CD4-positive, alpha-beta T cell (primary cell): Measurements from ENCODE around the gene TRDMT1. TPM values are rescaled to one million over a fixed set of nuclear protein-coding genes. Genes with fewer than 3 reads are reported as not detected.

Experiments used
- ATAC-seq: fragments of 200-7000 bp; cut with Tn5 transposase; one replicate; pipeline ENCODE4 v1.10.0; 2022; ENCODE audit warnings: mild to moderate bottlenecking; ENCODE audit not compliant: poor library complexity
- CTCF ChIA-PET: fragments of 350-600 bp; sonication (Branson Sonifier 250); formaldehyde crosslinking; loops from one replicate; lab custom pipeline; 2021; ENCODE audit warnings: antibody characterized with exemption, inconsistent platforms; lab: Charles Lee
- POLR2A ChIA-PET: fragments of 350-600 bp; sonication (Branson Sonifier 250); formaldehyde crosslinking; loops from one replicate; lab custom pipeline; 2021; ENCODE audit warnings: antibody characterized with exemption, inconsistent platforms; lab: Charles Lee
- DNase-seq, 14 experiments: peaks; one replicate each; pipeline ENCODE4 v3.0.0-alpha.2; 2013 to 2020; ENCODE audit warnings: mixed read lengths in 2 of 14
- H3K27ac ChIP-seq, 2 donors: one replicate each; pipeline versions ENCODE4 v1.5.1 to v1.7.0; 2013; ENCODE audit warnings: low read length in 2 of 2, low read depth in 1 of 2, mild to moderate bottlenecking in 1 of 2
- H3K27me3 ChIP-seq, 2 experiments: 1 replicate in 1 of 2; 2 replicates in 1 of 2; pipeline versions ENCODE4 v1.6.1 to v1.7.0; 2013; ENCODE audit warnings: low read length in 2 of 2, control low read depth in 1 of 2, mild to moderate bottlenecking in 1 of 2, moderate library complexity in 1 of 2; ENCODE audit not compliant: insufficient read depth in 2 of 2, control insufficient read depth in 1 of 2
- H3K36me3 ChIP-seq: one replicate; pipeline ENCODE4 v1.6.1; 2013; ENCODE audit warnings: low read length, control low read depth; ENCODE audit not compliant: insufficient read depth
- H3K4me1 ChIP-seq: one replicate; pipeline ENCODE4 v1.6.1; 2013; ENCODE audit warnings: low read length, control low read depth; ENCODE audit not compliant: insufficient read depth
- H3K4me3 ChIP-seq: one replicate; pipeline ENCODE4 v1.5.1; 2013; ENCODE audit warnings: mild to moderate bottlenecking, low read length, moderate library complexity
- H3K9me3 ChIP-seq, 2 experiments: 1 replicate in 1 of 2; 2 replicates in 1 of 2; pipeline versions ENCODE4 v1.6.1 to v1.7.0; 2013; ENCODE audit warnings: low read length in 2 of 2, mild to moderate bottlenecking in 2 of 2, control low read depth in 1 of 2, moderate library complexity in 1 of 2; ENCODE audit not compliant: control insufficient read depth in 1 of 2, insufficient read depth in 1 of 2
- H3K27ac Mint-ChIP-seq: one replicate; pipeline ENCODE4 v1.8.0; 2020; ENCODE audit warnings: mixed read lengths
- H3K27me3 Mint-ChIP-seq: one replicate; pipeline ENCODE4 v1.8.0; 2021; ENCODE audit warnings: mixed read lengths
- H3K36me3 Mint-ChIP-seq: one replicate; pipeline ENCODE4 v1.8.0; 2021; ENCODE audit warnings: low read depth, mixed read lengths
- H3K4me1 Mint-ChIP-seq: one replicate; pipeline ENCODE4 v1.8.0; 2021; ENCODE audit warnings: low read depth, mixed read lengths
- H3K4me3 Mint-ChIP-seq: one replicate; pipeline ENCODE4 v1.8.0; 2020; ENCODE audit warnings: mild to moderate bottlenecking, mixed read lengths
- H3K9me3 Mint-ChIP-seq: one replicate; pipeline ENCODE4 v1.8.0; 2020; ENCODE audit warnings: mixed read lengths
- intact Hi-C, 2 experiments: fragments of 100-400 bp; cut with DNase I in 1 of 2; cut with micrococcal nuclease in 1 of 2; formaldehyde crosslinking; loops; one replicate each; pipeline versions ENCODE4 v1.15.1 to v1.9.0; 2023 to 2025; cut with DNase I, micrococcal nuclease
- total RNA-seq, 174 experiments: library from RNA in 2 of 174; stranded (reverse) in 2 of 174; gene quantifications; one replicate each; pipeline ENCODE4 v1.2.3 and lab custom pipeline; 2021 to 2026
- TF ChIP-seq, protein P1 (sequence below): fragments of 200-600 bp; IDR thresholded peaks from one replicate; pipeline ENCODE4 v1.8.0; 2022; ENCODE audit warnings: antibody characterized with exemption, mild to moderate bottlenecking

The TRDMT1 gene
- total RNA-seq, 2 experiments from 2014 or later: 20.3 to 21.3 TPM

DNA sequence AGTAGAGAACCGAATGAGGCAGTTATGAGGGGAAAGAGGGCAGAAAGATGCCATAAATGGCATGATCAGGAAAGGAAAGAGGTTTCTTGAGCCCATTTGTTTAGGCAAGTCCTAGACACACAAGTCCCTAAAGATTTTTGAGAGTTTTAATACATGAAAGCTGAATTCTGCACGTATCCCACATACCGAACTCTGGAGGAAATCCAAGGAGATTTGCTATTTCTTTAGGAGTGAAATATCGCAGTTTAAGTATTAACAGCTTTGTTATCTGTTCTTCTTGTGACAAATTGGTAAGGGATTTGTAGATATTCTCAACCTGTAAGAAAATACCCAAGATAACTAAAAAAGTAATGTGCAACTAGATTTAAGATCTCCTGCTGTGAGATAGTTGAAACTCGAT is 48.2 kb downstream of the TRDMT1 start:
- H3K4me1 Mint-ChIP-seq: no peaks in the 10 kb centered on the region
- peaks cover 45% of the 10 kb centered on the region for H3K36me3 Mint-ChIP-seq
- no peaks in the 10 kb centered on the region for H3K9me3 Mint-ChIP-seq
- intact Hi-C loops: loop anchor here in 1 of 2 experiments (10.0 kb wide), 1 partner anchor 709 kb away; no protein-coding TSS in a partner anchor
- Histone ChIP-seq H3K27ac (no peak overlapping the region), H3K4me1 (no peaks in the 10 kb centered on the region), H3K36me3 (peaks cover 3% of the 10 kb centered on the region), H3K4me3 (no peak overlapping the region), H3K27me3 (no peaks in the 10 kb centered on the region), H3K9me3 (no peaks in the 10 kb centered on the region)
- POLR2A ChIA-PET: no interaction called here
- DNase-seq (no peak), ATAC-seq (no peak)
- no peak overlapping the region for H3K4me3 Mint-ChIP-seq
- TF ChIP-seq, protein P1, sequence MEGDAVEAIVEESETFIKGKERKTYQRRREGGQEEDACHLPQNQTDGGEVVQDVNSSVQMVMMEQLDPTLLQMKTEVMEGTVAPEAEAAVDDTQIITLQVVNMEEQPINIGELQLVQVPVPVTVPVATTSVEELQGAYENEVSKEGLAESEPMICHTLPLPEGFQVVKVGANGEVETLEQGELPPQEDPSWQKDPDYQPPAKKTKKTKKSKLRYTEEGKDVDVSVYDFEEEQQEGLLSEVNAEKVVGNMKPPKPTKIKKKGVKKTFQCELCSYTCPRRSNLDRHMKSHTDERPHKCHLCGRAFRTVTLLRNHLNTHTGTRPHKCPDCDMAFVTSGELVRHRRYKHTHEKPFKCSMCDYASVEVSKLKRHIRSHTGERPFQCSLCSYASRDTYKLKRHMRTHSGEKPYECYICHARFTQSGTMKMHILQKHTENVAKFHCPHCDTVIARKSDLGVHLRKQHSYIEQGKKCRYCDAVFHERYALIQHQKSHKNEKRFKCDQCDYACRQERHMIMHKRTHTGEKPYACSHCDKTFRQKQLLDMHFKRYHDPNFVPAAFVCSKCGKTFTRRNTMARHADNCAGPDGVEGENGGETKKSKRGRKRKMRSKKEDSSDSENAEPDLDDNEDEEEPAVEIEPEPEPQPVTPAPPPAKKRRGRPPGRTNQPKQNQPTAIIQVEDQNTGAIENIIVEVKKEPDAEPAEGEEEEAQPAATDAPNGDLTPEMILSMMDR: no peak
- H3K27ac Mint-ChIP-seq: no peak overlapping the region
- H3K27me3 Mint-ChIP-seq: no peaks in the 10 kb centered on the region
- CTCF ChIA-PET: no interaction called here

DNA sequence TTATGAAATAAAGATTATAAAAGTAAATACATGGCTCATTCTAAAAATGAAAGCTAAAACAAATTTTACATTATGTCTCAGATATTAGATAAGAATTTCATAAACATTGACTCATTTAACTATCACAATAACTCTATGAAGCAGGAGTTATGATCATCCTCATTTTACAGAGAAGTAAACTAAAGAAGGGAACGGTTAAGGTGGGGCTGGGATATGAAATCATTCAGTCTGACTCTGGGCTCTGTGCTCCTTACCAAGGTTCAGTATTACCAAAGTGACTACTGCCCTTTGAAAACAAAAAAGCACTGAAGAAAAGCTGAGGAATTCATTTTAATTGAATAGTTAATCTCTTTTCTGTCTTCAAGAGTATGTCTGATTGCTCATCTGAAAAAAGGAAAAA is 49.8 kb downstream of the TRDMT1 start:
- Mint-ChIP-seq H3K27me3 (no peaks in the 10 kb centered on the region), H3K4me1 (no peaks in the 10 kb centered on the region), H3K9me3 (no peaks in the 10 kb centered on the region), H3K36me3 (peaks cover 45% of the 10 kb centered on the region), H3K27ac (no peak overlapping the region), H3K4me3 (no peak overlapping the region)
- Histone ChIP-seq H3K9me3 (no peaks in the 10 kb centered on the region), H3K4me3 (no peak overlapping the region), H3K36me3 (peaks cover 7% of the 10 kb centered on the region), H3K27me3 (no peaks in the 10 kb centered on the region), H3K4me1 (no peaks in the 10 kb centered on the region), H3K27ac (no peak overlapping the region)
- TF ChIP-seq, protein P1: no peak
- ChIA-PET CTCF (no interaction called here), POLR2A (no interaction called here)
- DNase-seq: no peak
- intact Hi-C loops: loop anchor here in 1 of 2 experiments (10.0 kb wide), 1 partner anchor 707 kb away; no protein-coding TSS in a partner anchor
- no peak for ATAC-seq

DNA sequence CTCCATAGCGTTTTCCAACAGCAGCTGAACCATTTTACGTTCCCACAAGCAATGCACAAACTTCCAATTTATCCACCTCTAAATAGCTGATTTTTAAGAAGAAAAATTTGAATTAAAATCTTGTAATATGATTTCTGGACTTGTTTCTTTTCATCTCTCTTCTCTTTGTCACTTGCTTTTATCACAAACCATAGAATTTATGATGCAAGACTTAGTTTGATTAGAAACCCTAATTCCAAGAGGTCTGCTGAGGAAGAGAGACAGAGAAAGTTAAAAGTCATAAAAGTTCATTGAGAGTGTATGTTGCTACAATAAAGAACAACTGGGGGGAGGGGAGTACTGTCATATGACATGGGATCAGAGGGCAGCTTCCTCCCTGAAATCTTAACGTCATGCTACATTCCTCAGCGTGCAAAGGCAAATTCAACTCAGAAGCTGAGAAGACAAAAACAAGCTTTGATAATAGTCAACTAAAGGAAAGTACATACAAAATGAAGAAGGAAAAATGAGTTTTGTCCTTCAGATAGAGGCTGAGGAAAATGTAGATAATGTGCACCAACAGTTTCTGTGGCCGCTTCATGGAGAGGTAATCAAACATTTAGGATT is 53.5 kb downstream of the TRDMT1 start:
- DNase-seq (no peak), ATAC-seq (no peak)
- no peak overlapping the region for H3K27ac ChIP-seq
- TF ChIP-seq, protein P1: no peak
- H3K9me3 Mint-ChIP-seq: no peaks in the 10 kb centered on the region
- no peak overlapping the region for H3K4me3 Mint-ChIP-seq
- POLR2A ChIA-PET: no interaction called here
- H3K27ac Mint-ChIP-seq: no peak overlapping the region
- CTCF ChIA-PET: no interaction called here
- no peak overlapping the region for H3K4me3 ChIP-seq
- intact Hi-C loops: no loop called here
- peaks cover 30% of the 10 kb centered on the region for H3K36me3 Mint-ChIP-seq
- no peaks in the 10 kb centered on the region for H3K27me3 Mint-ChIP-seq
- H3K27me3 ChIP-seq: no peaks in the 10 kb centered on the region
- peaks cover 5% of the 10 kb centered on the region for H3K36me3 ChIP-seq
- no peaks in the 10 kb centered on the region for H3K4me1 ChIP-seq
- no peaks in the 10 kb centered on the region for H3K9me3 ChIP-seq
- peaks cover 5% of the 10 kb centered on the region for H3K4me1 Mint-ChIP-seq
